HG02884 (cell line): ENCODE measurements around the gene POC1A.
"Not testable (repeated sequence)": the region's sequence is repeated elsewhere in the genome, so short reads cannot be mapped to it uniquely, and the experiment has no call there.

Experiments used
- ATAC-seq: cut with Tn5 transposase; IDR thresholded peaks from one replicate; pipeline ENCODE4 v1.9.1; 2021; ENCODE audit warnings: mild to moderate bottlenecking, moderate library complexity; ENCODE audit not compliant: unreplicated experiment

The POC1A gene

GRCh38 chr3:52184690-52185089 lies 30.5 kb upstream of the POC1A start:
- ATAC-seq = no peak

GRCh38 chr3:52183786-52184445 lies 29.7 kb upstream of the POC1A start:
- no peak for ATAC-seq

GRCh38 chr3:52182691-52183090 lies 28.5 kb upstream of the POC1A start:
- no peak for ATAC-seq

GRCh38 chr3:52182196-52182595 lies 28.0 kb upstream of the POC1A start:
- ATAC-seq = no peak

- no peak for ATAC-seq
Observed at GRCh38 chr3:52181543-52181942, 27.3 kb upstream of the POC1A start.

GRCh38 chr3:52178537-52178936 lies 24.3 kb upstream of the POC1A start:
- ATAC-seq = no peak

GRCh38 chr3:52178126-52178525 lies 23.9 kb upstream of the POC1A start:
- ATAC-seq = not testable (repeated sequence)

GRCh38 chr3:52177701-52178042 lies 23.4 kb upstream of the POC1A start:
- ATAC-seq = no peak

- no peak for ATAC-seq
Observed at GRCh38 chr3:52176951-52177700, 22.9 kb upstream of the POC1A start.

GRCh38 chr3:52176180-52176752 lies 22.0 kb upstream of the POC1A start:
- ATAC-seq = no peak

- ATAC-seq = no peak
Observed at GRCh38 chr3:52175416-52176179, 21.4 kb upstream of the POC1A start.

GRCh38 chr3:52174896-52175295 lies 20.7 kb upstream of the POC1A start:
- no peak for ATAC-seq

- no peak for ATAC-seq
Observed at GRCh38 chr3:52173101-52173500, 18.9 kb upstream of the POC1A start.

GRCh38 chr3:52172262-52172757 lies 18.1 kb upstream of the POC1A start:
- no peak for ATAC-seq

GRCh38 chr3:52171514-52172261 lies 17.5 kb upstream of the POC1A start:
- ATAC-seq = no peak

GRCh38 chr3:52170217-52170616 lies 16.0 kb upstream of the POC1A start:
- ATAC-seq = not testable (repeated sequence)

- no peak for ATAC-seq
Observed at GRCh38 chr3:52167240-52167639, 13.0 kb upstream of the POC1A start.

GRCh38 chr3:52162250-52162872 lies 8.1 kb upstream of the POC1A start:
- no peak for ATAC-seq

GRCh38 chr3:52159503-52159902 lies 5.3 kb upstream of the POC1A start:
- ATAC-seq = no peak

- ATAC-seq = no peak
Observed at GRCh38 chr3:52155912-52156311, 1.7 kb upstream of the POC1A start.
